NCI-H1105 (cell line): ENCODE data around the gene ABHD12B.
A peak's percentile ranks its signal among the peaks of the same experiment; 100 is the strongest.

ENCODE experiments used
- DNase-seq: peaks from one replicate; lab custom pipeline; 2025; lab: John Stamatoyannopoulos, UW

The ABHD12B gene, protein sequence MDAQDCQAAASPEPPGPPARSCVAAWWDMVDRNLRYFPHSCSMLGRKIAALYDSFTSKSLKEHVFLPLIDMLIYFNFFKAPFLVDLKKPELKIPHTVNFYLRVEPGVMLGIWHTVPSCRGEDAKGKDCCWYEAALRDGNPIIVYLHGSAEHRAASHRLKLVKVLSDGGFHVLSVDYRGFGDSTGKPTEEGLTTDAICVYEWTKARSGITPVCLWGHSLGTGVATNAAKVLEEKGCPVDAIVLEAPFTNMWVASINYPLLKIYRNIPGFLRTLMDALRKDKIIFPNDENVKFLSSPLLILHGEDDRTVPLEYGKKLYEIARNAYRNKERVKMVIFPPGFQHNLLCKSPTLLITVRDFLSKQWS

GRCh38 chr14:50871914-50872732 is at the start of gene ABHD12B:
Gene ABHD12B, plus strand, starts transcription at chr14:50872053. Its CDS starts 122 bp downstream, at chr14:50872175.
- no peak for DNase-seq

- DNase-seq, result no peak
Observed at GRCh38 chr14:50822501-50823042, 49.3 kb upstream of the ABHD12B start.

- no peak for DNase-seq
Observed at GRCh38 chr14:50823051-50823761, 48.6 kb upstream of the ABHD12B start.

GRCh38 chr14:50823762-50824636 is 47.9 kb upstream of the ABHD12B start:
- no peak for DNase-seq

DNA sequence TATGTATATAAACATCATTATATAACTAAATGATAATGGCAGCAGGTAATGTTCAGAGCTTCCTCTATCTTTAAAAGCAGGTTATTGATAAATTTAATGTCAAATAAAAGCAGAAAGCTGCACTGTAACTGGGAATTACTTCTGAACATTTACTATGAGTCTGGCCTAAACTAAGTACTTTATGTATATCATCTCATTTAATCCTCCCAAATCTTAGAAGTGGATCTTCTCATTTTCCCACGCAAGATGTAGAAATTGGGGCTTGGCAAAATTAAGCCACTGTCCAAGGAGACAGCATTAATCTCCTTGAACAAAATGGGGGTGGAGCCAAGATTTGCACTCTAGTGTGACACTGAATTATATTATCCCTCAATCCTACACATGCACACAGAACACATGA is 46.5 kb upstream of the ABHD12B start:
- no peak for DNase-seq

GRCh38 chr14:50826681-50827080 is 45.2 kb upstream of the ABHD12B start:
- no peak for DNase-seq

DNA sequence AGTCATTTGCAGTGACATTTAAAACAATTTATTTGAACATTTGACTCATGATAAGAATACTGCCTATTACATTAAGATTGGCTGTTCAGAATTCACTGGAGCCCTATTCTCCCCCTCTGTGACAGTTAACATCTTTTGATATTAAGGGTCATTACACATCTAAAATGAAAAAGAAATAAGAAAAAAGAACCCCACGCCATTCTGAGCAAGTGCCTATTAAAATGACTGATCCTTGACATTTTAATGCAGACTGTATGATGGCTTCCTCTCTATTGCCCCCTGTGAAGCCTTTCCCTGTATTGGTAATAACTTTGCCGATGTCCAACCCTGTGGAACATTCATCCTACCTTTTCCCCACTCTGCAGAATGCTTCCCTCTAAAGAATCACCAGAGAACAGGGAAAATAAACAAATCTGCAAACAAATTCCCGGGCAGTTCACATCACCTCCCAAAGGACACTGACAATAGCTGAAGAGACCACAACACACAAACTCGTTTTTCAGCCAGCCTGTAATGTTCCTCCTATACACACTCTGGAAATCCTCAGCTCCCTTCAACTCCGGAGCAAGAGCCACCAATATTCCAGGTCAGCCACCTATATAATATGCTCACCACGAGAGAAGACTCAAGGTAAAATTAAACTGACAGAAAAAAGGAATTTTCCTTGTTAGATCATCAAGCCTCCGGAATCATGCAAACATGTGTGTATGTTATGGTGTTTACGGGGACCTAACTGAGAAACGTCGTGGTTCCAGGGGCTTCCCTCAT is 42.9 kb upstream of the ABHD12B start:
- no peak for DNase-seq

DNA sequence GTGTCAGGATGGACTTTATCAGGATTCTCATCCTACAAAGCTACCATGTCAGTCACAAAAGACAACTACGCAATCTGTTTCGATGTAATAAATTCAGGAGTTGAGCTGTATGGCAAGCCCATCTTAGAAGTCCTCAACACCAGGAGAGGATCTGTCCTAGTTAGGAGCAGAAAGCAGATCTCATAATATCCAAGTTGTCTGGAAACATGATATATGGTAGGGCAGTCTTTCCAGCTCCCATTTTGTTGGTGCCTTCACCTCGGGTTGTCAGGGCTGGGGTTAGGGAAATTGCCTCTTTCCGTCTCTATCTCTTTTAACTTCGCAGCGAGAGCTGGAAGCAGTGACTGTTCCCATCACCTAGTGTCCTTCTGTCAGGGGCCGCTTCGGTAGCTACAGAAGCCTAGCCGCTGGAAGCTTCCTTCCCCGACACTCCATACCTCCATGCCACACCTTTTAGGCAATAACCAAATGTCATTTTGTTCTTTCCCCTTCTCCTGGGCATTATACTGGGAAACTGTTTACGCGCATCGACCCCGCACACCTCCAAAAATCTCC is 42.3 kb upstream of the ABHD12B start:
- no peak for DNase-seq

GRCh38 chr14:50830044-50830931 is 41.6 kb upstream of the ABHD12B start:
- peak; percentile 45 for DNase-seq

GRCh38 chr14:50830932-50831725 is 40.7 kb upstream of the ABHD12B start, which contains the start of gene NIN:
Gene NIN, minus strand, starts transcription at chr14:50831162. Its CDS starts 9,106 bp downstream, at chr14:50822056.
- DNase-seq, result peak; percentile 81

GRCh38 chr14:50831726-50832168 is 40.1 kb upstream of the ABHD12B start:
- DNase-seq, result no peak

GRCh38 chr14:50832935-50833630 is 38.8 kb upstream of the ABHD12B start:
- DNase-seq, result no peak

DNA sequence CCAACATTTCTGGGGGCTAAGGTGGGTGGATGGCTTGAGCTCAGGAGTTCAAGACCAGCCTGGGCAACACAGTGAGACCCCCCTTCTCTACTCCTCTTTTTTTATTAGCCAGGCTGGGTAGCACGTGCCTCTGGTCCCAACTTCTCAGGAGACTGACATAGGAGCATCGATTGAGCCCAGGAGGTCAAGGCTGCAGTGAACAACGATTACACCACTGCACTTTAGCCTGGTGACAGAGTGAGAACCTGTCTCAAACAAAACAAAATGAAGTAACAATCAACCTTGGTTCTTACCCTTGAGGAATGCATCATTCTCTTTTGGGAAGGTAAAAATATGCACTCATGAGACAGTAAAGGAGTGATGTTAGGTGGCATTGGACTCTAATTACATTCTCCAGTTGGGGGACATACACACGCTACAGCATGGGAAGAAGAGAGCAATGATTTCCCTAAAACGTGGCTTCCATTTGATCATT is 37.0 kb upstream of the ABHD12B start:
- DNase-seq, result no peak

GRCh38 chr14:50835280-50835679 is 36.6 kb upstream of the ABHD12B start:
- DNase-seq, result no peak

DNA sequence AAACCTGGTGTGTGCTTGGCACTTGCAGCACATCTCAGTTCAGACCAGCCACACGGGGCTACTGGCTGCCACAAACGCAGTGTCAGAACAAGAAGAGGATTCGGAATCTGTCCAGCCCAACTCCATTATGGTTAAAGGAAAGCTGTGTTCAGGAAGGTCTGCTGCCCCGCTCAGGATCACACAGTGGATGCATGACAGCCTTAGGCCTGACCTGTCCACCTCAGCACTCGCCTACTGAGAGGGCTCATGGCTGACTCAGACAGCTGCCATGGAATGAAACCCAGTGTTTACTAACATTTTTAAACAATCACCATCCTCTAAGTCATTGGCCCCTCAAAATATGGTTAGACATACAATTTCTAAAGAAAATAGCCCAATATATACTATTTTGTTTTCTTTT is 35.3 kb upstream of the ABHD12B start:
- DNase-seq, result no peak

DNA sequence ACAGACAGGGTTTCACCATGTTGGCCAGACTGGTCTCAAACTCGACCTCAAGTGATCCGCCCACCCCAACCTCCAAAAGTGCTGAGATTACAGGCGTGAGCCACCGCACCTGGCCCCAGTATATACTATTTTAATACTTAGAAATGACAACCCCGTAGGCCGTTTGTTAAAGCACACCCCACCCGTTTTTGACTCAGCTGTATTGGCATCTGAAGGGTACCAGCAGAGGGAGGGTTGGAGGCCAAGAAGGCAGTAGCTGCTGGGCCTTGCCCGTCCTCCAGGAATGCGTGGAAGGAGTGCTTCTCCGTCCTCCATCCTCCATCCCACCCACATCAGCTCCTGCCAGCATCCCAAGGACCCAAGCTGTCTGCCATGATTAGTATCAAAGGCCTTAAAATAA is 34.6 kb upstream of the ABHD12B start:
- DNase-seq, result no peak

DNA sequence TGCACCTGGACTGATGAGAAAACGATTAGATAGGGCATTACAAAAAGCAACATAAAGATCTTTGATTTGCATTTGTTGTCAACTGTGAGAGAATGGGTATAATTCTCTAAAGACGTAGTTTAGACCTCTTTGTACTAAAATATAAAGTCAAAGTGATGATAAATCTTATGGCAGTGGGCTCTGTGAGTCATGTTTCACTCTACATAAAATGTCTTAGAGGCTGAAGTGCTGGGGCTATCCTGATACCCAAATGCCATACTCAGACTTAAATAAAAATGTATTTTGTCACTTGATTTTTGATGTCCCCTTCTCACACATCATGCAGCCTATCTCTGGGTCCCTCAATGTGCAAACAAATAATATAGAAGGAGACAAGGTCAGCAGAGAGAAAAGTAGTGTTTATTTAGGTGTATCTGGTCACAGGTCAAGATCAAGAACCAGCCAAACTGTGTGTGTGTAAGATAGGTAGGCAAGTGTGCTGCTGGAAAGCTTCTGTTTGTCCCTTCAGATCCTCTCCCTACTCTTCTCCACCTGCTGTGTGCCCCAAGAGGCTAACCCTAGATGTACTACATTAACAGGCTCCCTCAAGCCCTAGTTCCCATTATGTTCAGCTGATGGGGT is 33.9 kb upstream of the ABHD12B start:
- no peak for DNase-seq
